NCI-H526 (cell line): ENCODE data around the gene RADIL.

Experiments
- DNase-seq, 2 experiments: peaks; one replicate each; lab custom pipeline; 2025; lab: John Stamatoyannopoulos, UW

Gene RADIL

GRCh38 chr7:4792537-4793126, 90.9 kb downstream of the RADIL start:
- DNase-seq, result no peak

DNA sequence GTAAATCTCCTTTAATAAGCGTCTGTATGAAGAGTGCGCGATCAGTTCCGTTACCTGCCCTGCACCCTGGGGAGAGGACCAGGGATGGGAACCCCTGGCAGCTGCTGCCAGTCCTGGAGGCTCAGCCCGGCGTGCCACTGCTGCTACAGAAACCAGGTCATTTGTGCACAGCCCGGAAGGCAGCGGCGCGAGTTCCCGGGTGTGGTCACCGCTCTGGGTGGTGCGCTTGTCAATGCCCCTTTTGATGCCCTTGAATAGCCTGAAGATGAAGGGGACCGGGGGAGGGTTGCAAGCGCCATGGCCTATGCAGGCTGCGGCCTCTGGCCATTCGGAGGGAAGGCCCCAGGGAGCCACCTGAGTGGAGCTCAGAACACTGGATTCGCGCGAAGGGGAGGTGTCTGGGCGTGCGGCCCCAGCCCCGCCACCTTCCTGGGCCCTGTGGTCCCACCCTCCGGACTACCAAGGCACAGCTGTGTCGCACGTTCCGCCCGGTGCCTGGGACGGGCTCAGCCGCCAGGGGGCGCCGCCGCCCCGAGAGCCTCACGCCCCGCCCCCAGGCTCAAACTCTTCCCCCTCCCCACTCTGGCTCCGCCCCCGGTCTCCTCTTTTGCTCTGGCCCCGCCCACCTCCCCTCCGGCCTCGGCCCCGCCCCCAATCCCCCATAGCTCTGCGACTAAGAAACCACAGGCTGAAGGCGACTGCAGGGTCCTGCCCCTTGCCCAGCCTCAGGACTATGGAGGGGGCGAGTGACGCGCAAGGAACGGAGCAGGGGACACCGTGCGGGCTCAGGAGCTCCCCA, 91.6 kb downstream of the RADIL start:
- peak in 1 of 2 experiments; percentile 44 for DNase-seq

DNA sequence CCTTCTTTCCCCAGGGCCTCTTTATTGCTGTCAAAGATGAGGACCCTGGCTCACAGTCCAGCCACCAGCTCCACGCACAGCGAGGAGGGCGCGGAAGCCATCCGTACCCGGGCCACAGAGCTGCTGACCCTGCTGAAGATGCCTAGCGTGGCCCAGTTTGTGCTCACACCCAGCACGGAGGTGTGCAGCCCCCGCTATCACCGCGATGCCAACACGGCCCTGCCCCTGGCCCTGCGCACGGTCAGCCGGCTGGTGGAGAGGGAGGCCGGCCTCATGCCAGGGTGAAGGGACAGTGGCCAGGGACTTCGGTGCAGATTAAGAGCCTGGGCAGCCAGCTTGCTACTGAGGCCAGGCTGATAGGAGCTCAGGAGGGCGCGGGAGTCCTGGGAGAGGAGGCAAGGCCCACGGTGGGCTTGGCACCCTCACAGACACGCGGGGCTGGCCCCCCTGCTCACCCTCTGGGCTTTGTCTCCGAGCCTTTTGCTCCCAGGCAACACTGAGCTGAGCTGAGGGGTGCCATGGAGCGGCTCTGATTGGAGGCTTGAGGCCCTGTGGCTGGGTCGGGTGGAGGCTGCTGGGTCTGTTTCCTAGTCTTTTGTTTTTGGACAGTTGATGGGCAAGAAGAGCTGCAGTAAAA, 92.3 kb downstream of the RADIL start:
- no peak for DNase-seq

GRCh38 chr7:4790516-4790991, 93.0 kb downstream of the RADIL start:
- no peak for DNase-seq

DNA sequence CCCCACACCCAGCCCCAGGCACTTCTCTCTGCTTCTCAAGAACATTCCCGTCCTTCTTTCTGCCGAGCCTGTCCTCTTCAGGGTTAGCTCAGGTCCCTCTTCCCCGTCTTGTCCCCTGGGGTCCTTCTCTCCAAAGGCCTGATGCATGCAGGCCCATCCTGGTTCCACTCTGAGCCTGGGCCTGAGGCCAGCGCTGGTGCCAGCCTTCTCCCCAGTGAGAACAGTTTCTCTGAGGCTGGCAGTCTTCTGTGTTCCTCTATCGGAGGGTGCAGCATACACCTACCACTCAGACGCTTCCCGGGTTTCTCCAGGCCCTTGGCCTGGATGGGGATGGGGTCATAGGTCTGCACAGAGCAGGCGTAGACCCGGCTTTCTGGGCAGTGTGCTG, 93.4 kb downstream of the RADIL start:
- DNase-seq, result no peak

GRCh38 chr7:4789194-4790077, 94.1 kb downstream of the RADIL start:
- no peak for DNase-seq

- DNase-seq, result no peak
Measured at GRCh38 chr7:4788627-4789189, 94.8 kb downstream of the RADIL start.

DNA sequence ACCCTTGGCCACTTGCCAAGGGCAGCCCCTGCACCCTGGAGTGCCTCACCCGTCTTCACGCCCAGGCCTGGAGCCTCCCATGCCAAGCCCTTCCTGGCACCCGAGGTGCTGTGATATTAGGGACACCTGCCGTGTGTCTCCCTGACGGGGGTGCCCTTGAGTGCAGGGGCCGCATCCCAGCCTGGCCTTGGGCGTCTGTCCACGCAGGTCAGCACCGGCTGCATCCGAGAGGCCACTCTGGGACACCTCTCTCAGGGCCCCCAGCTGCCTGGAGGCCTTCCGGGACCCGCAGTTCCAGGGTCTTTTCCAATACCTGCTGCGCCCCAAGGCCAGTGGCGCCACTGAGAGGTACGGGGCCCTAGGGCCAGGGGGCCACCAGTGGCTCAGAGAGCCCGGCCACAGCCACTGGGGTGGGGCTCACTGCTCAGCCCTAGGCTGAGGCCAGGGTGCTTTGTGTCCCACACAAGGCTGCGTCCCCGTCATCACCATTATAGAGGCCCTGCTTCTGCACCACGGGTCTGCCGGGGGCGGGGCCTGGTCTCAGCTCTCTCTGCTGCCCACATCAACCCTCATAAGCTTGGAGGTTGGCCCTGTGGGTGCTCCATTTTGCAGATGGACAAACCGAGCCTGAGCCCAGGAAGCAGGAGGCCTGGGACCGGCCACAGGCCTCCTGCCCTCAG, 95.4 kb downstream of the RADIL start:
- no peak for DNase-seq

- no peak for DNase-seq
Measured at GRCh38 chr7:4787541-4787940, 96.0 kb downstream of the RADIL start.

- no peak for DNase-seq
Measured at GRCh38 chr7:4786015-4786414, 97.5 kb downstream of the RADIL start.

DNA sequence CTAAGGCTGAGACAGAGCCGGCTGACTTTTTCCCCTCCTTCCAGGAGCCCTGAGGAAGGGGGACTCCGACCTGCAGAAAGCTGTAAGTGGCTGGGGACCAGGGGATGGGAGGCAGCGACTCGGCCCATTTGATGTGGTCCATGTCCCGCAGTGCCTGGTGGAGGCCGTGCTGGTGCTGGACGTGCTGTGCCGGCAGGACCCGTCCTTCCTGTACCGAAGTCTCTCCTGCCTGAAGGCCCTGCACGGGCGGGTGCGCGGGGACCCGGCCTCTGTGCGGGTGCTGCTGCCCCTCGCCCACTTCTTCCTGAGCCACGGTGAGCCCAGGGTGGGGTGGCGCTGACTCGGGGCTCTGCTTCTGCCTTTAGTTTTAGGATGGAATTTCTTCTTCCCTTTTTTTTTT, 98.1 kb downstream of the RADIL start:
- DNase-seq, result no peak

- DNase-seq, result no peak
Measured at GRCh38 chr7:4784799-4785198, 98.7 kb downstream of the RADIL start.

DNA sequence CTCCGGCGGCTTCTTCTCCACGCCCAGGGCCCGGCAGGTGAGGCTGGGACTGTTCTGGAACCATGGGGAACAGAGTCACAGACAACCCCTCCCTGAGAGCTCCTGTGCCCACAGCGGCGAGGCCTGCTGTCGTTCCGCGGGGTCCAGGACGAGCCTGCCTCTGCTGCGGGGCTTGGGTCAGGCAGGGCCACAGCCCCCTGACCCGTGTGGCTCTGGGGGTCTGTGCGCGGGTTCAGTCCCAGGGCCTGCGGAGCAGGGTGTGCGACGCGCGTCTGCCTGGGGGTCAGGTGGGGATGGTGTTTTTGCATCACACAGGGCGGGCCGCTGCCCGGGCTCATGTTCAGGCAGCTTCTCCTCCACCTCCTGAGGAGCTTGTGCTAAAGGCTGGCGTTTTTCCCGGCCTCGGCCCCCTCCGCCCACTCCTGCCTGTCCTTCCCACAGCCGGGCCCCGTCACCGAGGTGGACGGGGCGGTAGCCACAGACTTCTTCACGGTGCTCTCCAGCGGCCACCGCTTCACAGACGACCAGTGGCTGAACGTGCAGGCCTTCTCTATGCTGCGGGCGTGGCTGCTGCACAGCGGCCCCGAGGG, 99.7 kb downstream of the RADIL start:
- no peak for DNase-seq

DNA sequence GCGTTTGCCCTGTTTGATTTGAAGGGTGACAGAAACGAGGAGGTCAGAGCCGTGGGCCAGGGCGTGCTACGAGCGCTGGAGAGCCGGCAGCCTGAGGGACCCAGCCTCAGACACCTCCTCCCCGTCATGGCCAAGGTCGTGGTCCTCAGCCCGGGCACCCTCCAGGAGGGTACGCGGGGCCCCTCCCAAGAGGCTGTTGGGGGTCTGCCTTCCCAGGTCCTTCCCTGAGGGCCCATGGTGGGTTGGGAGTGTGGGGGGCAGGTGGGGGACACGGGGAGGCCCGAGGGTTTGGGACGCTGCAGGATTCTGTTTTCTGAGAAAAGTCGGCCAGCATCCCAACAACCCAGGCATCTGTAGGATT, 100.2 kb downstream of the RADIL start:
- no peak for DNase-seq

- DNase-seq, result no peak
Measured at GRCh38 chr7:4782333-4783291, 100.9 kb downstream of the RADIL start.

DNA sequence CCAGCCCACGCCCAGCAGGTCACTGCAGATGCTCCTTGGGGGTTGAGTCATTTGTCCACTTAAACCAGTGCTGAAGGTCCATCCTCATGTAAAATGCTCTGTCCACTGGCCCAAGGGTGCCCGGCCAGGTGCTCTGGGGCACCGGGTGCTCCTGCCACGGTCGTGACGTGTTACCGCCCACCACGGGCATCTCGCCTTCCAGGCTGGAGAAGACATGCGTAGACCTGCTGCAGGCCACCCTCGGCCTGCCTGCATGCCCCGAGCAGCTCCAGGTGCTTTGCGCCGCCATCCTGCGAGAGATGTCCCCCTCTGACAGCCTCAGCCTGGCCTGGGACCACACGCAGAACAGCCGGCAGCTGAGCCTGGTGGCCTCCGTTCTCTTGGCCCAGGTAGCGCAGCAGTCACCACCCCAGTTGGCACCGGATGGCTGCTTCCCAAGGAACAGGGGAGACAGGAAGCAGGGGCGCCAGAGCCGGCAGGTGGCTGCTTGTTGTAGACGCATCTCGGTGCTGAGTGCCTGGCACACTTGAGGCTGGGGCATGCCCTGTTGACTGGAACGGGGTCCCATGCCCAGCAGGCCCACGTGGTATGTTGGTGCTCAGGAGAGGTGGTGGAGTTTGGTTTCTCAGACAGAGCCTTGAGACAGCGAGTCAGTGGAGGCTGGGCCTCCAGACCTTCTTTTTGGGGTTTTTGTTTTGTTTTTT, 102.0 kb downstream of the RADIL start:
- no peak for DNase-seq

DNA sequence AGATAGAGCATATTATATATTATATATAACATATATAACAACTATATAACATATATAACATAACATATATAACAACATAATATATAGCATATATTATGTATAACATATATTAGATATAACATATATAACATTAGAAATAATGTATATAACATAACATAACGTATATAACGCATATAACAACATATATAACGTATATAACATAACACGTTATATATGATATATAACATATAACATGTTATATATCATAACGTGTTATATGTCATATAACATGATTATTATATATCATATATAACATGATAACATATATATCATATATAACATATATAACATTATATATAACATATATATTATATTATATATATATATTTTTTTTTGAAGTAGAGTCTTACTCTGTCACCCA, 104.4 kb downstream of the RADIL start:
- no peak for DNase-seq

DNA sequence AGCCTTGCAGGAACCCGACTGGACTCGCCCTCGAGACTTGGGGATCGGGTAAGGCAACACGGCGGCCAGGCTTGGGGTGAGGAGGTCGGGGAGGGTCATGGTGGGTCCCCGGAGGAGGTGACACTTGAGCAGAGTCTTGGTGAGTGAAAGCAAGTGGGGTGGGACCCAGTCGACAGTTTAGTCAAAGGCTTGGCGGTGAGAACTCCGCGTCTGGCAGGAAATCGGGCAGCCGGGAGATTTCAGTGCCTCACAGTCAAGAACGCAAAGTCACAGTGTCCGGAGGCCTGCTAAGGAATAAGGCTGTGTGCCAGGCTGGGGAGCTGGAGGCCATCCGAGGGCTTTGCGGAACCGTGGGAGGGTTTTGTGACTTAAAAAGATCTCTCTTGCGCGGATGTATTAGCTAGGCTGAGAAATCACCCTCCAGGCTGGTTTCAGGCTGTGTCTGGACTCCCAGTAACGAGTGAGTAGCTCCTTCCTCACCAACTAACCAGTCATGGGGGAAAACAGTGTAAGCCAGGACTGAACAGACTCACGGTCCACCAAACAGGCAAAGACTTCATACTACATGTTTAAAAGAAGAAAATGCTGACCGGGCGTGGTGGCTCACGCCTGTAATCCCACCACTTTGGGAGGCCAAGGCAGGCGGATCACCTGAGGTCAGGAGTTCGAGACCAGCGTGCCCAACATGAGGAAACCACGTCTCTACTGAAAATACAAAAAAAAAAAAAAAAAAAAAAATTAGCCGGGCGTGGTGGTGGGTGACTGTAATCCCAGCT, 107.5 kb downstream of the RADIL start:
- peak in 1 of 2 experiments; percentile 22 for DNase-seq
